A673 (cell line): Measurements from ENCODE around the gene TRIM29.

ENCODE experiments used
- EZH2 ChIP-seq: fragments of 200-600 bp; sonication (generic); IDR thresholded peaks from 2 replicates; pipeline ENCODE4 v1.6.1; 2017; ENCODE audit warnings: borderline replicate concordance, low read depth, mild to moderate bottlenecking, mixed read lengths, antibody characterized with exemption, low read length; ENCODE audit not compliant: poor library complexity, severe bottlenecking
- TF ChIP-seq, protein P1 (sequence below): fragments of 300-800, 200-600 bp; sonication (generic); conservative IDR thresholded peaks from 2 replicates; pipeline ENCODE4 v1.5.1; 2017; ENCODE audit warnings: low read depth, mild to moderate bottlenecking, antibody characterized with exemption, low read length, moderate library complexity, mixed read lengths

DNA sequence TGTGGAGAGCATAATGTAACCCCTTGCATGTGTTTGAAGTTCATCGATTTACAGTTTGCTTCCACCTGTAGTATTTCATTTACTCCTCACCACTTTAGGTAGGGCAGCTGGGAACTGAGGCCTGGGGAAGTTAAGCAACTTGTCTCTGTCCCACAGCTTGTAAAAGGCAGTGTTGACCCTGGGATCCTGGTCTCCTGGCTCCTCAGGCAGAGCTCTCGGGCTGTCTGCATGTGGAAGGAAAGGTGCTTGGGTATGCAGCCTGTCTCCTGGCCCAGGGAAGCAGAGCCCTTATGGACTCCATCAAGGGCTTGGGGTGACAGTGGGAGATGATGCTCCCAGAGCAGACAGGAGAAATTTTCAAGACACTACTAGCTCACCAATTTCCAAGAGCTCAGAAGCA, 49.9 kb downstream of the TRIM29 start:
- TF ChIP-seq, protein P1, sequence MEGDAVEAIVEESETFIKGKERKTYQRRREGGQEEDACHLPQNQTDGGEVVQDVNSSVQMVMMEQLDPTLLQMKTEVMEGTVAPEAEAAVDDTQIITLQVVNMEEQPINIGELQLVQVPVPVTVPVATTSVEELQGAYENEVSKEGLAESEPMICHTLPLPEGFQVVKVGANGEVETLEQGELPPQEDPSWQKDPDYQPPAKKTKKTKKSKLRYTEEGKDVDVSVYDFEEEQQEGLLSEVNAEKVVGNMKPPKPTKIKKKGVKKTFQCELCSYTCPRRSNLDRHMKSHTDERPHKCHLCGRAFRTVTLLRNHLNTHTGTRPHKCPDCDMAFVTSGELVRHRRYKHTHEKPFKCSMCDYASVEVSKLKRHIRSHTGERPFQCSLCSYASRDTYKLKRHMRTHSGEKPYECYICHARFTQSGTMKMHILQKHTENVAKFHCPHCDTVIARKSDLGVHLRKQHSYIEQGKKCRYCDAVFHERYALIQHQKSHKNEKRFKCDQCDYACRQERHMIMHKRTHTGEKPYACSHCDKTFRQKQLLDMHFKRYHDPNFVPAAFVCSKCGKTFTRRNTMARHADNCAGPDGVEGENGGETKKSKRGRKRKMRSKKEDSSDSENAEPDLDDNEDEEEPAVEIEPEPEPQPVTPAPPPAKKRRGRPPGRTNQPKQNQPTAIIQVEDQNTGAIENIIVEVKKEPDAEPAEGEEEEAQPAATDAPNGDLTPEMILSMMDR, result no peak
- no peak for TF ChIP-seq EZH2
